ENCODE data around the gene CDHR2.

CDHR2 gene

DNA sequence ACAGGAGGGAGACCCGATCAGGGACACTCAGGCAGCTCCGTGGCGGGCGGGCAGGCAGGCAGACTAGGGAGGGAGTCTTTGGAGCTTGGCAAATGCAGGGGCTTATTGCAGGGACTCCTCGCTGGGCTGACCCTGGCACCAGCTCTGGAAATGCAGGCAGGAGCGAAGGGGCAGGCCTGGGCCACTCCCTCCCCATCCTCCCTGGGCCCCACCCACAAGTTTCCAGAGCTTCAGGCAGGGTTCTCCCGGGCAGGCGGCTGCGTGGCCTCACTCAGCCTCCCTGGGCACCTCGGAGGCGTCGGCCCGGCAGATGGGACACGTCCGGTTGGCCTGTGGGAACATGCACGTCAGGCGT lies 20.4 kb upstream of the CDHR2 start:
- DNase-seq: no peak

- DNase-seq: no peak
Measured at GRCh38 chr5:176529116-176529740, 19.9 kb upstream of the CDHR2 start.

GRCh38 chr5:176529741-176530141 lies 19.4 kb upstream of the CDHR2 start:
- DNase-seq: peak; percentile 82

DNA sequence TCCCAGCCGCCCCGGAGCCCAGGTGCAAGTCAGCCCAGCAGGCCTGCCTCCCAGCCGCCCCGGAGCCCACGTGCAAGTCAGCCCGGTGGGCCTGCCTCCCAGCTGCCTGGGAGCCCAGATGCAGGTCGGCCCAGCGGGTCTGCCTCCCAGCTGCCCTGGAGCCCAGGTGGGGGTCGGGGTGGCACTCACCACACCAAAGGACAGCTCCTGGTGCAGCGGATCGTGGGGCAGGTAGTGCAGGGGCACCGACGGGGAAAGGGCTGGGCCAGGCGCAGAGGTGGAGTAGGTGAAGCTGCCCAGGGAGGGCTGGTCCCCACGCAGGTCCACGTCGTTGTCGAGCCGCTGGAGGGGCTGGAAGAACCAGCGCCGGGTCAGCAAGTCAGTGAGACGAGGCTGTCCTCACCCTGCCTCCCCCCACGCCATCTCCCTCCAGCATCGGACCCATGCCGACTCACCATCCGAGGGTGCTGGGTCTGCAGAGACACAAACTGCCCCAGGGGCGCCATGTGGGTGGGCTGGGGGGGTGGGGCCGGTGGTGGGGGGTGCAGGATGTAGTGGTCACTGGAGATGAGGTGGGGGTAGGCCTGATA lies 18.7 kb upstream of the CDHR2 start:
- DNase-seq: no peak

GRCh38 chr5:176530983-176531901 lies 17.9 kb upstream of the CDHR2 start:
- DNase-seq: peak; percentile 71

DNA sequence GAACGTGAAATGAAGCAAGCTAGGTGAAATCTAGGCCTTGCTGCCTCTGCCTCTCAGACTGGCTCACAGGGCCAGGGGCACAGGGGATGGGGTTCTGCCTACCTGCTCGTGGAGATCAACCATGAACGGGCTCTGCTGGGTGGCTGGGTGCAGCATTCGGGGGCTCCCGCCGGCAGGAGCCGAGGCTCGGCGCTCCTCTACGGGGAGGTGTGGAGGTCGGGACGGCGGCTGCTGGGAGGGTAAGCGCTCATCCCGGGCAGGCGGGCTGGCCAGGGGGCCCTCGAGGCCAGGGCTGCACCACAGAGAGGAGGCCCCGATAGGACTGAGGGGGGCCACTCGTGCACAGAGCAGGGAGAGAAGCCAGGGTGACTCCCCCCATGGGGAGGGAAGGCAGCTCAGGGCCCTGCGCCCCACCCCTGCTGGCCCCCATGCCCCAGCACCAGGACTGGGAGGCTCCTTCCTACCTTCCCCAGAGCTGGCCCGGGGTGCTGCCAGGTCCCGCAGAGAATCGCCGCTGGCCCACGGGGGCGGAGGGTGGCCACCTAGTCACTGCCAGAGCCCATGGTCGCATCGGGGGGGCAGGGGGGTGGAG lies 17.1 kb upstream of the CDHR2 start:
- DNase-seq: no peak

DNA sequence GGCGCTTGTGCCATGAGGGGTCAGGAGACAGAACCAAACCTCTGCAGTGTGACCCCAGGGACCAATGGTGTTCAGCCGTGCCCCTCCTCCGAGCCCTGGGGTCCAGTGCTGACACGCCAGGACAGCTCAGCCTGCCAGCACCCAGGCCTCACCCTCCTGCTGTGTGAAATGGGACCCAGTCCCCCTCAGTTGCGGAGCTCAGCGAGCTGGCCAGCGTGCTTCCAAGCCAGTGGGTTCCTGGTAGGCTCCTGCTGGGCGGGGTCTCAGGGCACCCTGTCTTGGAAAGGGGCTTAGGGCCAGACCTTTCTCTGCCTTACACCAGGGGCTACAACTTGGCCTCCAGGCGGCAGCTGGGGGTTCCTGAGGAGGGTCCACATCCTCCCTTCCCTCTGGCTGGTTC lies 16.3 kb upstream of the CDHR2 start:
- DNase-seq: no peak

GRCh38 chr5:176533390-176533789 lies 15.8 kb upstream of the CDHR2 start:
- no peak for DNase-seq

DNA sequence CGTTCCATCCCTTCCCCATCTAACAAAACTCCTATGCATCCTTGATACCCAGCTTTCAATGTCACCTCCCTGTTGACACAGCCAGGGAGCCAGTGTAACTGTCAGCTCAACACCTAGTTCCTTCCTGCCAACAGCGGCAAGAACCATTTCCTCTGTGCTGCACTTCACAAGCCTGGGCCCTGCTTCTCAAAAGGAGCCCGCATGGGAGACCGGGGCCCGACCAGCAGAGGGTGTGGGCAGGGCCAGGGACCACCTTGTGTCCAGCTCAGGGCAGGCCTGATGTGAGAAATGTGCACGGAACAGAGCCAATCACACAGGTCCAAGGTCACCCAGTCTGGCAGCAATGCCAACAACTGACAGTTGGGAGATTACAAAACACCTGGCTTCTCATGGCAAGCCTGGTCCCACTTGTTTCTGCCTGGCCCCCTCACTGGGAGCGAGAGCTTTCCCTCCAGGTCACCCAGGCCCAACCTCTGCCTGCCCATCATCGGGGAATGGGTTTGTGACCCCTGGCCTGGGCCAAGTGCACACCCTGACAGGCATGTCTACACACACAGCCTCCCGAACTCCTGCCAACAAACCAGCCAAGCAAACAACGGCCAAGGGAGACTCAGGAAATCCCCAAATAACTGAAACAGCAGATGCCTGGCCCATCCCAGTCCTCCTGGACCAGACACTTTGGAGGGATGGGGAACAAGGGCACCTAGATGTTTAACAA lies 15.1 kb upstream of the CDHR2 start:
- peak; percentile 83 for DNase-seq

DNA sequence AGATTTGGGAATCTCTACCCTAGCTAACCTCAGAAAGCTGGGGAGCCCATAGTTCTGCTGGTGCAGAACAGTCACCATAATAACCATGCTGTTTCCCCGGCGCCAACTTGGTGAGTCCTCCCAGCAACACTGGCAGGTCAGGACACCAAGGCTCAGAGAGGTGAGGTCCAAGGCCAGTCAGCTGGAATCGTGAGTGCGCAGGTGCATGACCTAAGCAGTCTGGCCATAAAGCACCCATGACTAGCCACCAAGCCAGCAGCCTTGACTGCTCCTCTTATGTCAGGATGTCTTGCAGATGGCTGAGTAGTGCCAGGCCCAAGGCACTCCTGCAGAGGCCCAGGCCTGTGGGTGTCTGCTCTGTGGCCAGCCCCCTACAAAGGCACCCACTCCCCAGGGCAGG lies 14.5 kb upstream of the CDHR2 start:
- DNase-seq: peak; percentile 71

- DNase-seq: peak; percentile 80
Measured at GRCh38 chr5:176535101-176535663, 14.0 kb upstream of the CDHR2 start.

DNA sequence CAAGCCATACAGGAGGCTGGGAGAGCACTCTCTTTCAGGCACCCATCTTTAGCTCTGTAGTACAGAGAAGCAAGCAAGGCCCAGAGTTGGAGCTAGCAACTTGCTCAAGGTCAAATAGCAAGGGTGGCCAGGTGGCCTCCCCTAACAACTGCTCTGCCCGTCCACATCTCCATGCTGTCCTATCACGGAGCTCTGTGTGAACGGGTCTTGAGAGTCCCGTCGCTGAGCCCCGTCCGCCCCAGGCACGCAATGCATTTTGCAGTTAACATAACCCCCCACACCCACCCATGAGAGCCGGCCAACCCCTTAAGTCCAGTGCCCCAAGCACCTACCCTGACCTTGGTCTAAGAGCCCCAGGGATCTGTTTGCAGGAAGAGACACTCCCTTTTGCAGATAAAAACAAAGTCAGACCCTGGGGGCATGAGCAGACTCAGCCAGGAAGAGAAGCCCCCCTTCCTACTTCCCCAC lies 13.4 kb upstream of the CDHR2 start:
- DNase-seq: peak; percentile 67

DNA sequence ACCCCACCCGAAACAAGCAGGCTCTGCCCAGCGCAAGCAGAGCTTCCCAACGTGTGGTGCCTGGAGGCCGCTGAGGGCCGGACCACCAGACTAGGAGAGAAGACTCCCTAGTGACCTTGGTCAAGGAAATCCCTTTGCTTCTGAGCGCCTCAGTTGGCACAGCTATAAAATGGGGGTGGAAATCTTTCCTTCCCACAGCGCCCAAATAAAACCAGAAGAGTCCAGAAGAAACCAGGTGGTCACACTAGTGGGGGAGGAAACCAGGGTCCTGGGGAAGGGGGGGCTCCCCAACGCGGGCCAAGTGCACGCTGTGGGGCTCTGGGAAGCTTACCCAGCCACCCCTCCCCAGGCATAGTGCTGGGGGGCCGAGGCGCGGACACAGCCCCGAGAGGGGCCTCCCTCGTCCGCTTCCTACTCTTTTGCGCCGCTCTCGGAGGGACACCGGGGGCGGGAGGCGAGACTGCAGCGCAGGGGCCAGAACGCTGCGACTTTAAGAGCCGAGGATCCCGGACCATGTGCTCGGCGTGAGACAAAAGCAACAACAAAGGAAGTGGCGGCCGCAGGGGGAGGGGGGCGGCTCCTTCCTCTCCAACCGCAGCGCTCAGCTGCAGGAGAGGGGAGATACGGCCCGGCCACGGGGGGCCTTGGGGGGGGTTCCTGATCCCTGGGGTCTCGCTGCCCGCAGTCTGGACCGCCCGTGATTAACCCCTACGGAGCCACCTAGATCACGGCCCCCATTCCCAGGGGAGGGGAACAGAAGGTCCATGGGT lies 12.8 kb upstream of the CDHR2 start:
- peak; percentile 94 for DNase-seq

- DNase-seq: peak; percentile 100
Measured at GRCh38 chr5:176536902-176537553, 12.1 kb upstream of the CDHR2 start, which contains the start of gene RNF44. TSS of gene RNF44 (minus strand) at chr5:176537402. CDS start at chr5:176532472, 4,930 bp downstream.

GRCh38 chr5:176537554-176538229 lies 11.4 kb upstream of the CDHR2 start:
- DNase-seq: peak; percentile 99

GRCh38 chr5:176538230-176538988 lies 10.7 kb upstream of the CDHR2 start:
- DNase-seq: no peak

GRCh38 chr5:176538989-176539384 lies 10.2 kb upstream of the CDHR2 start:
- DNase-seq: no peak

DNA sequence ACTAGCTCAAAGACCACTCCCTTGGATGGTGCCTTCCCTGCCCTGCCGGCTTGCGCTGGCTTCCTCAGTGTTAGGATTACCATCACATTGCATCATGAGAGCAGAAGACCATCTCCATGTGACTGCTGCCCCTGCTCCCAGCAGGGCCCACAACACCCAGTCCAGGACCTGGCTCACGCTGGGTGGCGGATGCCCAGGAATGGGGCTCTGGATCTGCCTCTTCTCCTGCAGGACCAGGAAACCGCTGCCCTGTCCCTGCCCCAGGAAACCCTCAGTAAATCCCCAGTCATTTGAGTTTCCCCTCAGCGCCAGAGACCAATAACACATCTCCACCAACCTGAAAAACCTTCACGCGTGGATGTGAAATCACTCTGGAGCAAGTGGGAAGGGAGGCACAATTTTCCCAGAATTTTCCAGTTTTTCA lies 8.7 kb upstream of the CDHR2 start:
- DNase-seq: no peak

DNA sequence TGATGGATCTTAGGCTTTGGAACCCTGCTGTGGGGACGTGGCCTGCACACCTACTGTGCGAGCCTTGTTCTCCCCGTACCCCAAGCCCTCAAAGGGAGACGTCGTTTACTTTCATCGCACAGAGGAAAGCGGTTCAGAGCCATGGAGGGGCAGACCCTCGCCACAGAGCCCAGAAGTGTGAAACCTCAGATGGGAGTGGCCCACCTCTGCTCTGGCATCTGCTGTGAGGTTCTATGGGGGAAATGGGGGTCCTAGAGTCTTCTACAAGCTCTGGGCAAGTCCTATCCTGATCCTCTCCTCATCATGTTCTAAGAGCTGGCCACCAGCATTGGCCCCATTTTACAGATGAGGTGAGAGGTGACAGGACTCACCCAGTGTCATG lies 8.2 kb upstream of the CDHR2 start:
- DNase-seq: no peak
